Measurements from ENCODE around the gene DNAJC2.

The DNAJC2 gene, protein sequence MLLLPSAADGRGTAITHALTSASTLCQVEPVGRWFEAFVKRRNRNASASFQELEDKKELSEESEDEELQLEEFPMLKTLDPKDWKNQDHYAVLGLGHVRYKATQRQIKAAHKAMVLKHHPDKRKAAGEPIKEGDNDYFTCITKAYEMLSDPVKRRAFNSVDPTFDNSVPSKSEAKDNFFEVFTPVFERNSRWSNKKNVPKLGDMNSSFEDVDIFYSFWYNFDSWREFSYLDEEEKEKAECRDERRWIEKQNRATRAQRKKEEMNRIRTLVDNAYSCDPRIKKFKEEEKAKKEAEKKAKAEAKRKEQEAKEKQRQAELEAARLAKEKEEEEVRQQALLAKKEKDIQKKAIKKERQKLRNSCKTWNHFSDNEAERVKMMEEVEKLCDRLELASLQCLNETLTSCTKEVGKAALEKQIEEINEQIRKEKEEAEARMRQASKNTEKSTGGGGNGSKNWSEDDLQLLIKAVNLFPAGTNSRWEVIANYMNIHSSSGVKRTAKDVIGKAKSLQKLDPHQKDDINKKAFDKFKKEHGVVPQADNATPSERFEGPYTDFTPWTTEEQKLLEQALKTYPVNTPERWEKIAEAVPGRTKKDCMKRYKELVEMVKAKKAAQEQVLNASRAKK

DNA sequence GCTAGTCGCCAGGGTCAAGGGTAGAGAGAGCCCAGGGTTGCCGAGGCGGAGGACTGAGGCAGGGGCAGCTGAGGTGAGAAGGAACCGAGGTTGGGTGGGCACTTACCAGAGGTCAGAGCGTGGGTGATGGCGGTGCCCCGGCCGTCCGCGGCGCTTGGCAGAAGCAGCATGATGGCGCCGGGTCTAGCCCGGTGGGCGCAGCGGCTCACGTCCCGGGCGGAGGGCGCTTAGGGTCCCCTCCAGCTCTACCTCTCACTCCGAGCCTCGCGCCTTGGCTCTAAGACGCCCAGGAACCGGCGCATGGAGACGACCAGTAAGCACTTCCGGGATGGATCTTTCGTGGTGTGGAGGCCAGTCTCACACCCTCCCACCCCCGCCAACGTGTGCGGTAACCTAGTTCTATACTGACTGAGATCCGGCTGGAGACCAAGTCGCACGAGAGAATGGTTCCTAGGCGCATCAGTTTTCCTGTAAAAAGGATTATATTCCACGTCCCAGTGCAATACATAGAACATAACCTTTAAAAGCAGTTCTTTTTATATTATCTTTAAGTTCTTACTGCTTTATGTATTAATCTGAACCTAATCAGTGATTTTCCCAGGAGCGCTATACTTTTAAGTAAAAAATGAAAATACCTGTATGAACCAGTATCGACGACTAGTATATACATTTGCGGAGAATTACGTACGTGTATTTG, at the start of gene DNAJC2:
DNAJC2 (minus strand) TSS at position 315 of the 697 bp plus-strand sequence; CDS start at position 170, 145 bp downstream.
- DNase-seq: peak; percentile 81 to 84

DNA sequence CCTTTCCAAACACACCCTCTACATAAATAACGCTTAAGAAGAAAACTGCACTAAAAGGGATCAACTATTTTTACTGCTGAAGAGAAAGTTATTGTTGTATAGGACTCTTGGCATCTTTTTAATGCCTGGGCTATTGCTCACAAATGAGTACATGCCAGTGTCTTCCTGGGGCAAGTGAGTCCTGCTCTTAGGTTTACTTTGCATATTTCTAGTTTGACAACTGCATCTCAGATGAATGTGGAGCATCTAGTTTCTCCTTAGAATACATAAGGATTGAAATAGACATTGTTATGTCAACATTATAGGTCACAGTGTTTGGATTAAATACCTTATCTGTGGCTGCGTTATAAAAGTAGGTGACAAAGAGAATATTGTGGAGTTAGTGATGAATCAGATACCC, 47.4 kb upstream of the DNAJC2 start:
- DNase-seq: no peak

DNA sequence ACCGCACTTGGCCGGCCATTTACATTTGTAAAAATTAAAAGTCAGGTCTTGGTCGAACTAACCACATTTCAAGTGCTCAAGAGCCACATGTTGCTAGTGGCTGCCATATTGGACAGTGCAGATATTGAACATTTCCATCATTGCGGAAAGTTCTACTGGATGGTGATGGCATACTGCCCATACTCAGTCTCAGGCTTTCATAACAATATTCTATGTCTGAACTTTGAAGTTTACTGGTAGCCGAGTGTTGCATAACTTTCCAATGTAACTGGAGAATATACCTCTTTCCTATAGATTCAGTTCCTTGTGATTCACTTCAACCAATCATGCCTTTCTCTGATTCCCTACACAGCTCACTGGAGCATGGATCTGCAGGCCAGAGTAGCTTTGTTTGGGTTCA, 46.6 kb upstream of the DNAJC2 start:
- DNase-seq: no peak

DNA sequence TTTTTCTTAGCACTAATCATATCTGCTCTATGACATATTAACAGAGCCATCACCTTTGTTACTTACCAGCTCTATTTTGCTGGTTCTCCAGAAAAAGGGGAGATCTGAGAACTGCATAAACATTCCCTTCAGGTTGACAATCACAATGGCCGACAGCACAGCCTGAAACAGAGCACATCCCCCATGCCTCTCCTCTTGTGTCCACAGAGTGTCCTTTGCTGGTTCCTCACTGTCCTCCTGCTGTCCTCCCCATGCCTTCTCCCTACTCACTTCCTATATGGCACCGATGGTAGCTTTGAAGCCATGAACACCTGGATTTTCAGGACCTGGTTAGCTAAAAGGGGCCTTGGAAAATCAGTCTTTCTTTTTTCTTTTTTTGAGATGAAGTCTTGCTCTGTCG, 44.7 kb upstream of the DNAJC2 start:
- no peak for DNase-seq

DNA sequence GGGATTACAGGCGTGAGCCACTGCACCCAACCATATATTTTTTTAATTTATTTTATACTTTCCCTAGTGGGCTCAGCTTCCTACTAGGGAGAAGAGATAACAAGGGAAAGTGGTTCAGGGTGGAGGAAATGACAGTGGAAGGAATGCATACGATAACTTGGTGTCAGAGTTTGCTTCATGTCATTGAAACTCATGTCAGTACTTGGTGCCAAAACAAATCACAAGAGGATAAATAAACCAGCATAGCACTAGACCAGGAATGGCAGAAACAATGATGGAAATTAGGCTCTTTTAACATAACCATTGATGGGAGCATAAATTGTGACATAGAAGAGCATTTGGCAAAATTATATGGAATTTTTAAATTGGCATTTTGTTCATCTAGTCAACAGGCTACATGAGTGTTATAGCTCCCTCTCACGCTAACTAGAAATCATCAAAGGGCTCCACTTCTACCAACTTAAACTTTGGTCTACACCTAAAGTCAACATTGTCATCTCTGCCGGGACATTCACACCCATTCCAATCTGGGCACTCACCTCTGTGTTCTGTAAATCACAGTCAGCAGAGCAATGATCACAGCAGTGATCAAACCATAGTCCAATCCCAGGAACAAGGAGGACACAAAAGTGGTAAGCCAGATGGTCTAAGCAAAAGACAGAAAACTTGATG, 44.0 kb upstream of the DNAJC2 start:
- DNase-seq: no peak

DNA sequence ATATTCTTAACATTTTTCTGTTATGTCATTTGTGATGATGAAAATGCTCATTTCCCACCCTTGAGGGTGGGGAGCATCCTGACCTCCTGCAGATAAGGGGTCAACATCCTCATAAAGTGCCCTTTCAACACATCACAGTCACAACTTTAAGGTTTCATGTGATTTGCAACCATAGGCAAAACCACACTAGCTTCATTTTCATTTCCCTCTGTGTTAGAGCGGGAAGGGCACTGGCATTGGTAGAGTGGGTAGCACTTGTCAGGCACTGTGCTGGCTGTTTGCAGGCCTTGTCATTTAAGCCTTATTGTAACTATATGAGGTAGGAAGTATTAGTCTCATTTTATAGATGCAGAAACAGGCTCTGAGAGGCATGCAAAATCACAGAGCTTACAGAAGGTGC, 42.7 kb upstream of the DNAJC2 start:
- no peak for DNase-seq

DNA sequence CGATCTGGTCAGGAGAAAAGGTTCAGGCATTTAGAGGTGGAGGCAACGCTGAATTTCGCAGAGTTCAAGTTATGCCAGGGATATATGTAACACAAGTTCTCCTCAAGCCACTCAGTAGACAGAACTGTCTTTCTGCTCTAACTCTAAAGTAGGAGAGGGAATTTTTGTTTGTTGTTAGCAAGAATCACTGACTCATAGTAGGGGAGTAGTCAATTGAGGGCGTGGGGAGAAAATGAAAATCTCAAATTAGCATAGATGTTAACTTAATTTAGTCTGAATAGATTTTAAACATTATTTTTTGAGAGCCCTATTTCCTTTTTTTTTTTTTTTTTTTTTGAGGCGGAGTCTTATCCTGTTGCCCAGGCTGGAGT, 37.5 kb upstream of the DNAJC2 start:
- DNase-seq: no peak

DNA sequence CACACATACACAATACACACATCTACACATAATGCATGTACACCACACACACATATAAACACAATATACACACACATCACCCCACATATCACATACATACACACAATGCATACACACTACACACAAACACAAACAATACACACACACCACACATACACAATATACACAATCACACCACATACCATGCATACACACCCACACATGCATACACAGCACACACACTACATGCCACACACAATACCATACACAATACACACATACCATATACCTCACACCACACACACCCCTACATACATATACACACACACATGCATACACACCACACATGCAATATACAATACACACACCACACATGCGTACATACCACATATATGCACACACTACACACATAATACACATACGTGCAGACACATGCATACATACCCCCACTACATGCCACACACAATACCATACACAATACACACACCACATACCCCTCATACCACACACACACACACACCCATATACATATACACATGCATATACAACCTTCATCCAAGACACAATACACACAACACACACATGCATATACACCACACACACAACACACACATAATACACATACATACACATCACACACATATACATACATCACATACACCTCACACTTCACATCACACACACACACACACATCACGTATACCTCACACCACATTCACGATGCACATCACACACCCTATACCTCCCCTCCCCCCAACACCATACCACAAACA, 36.9 kb upstream of the DNAJC2 start:
- DNase-seq: no peak

DNA sequence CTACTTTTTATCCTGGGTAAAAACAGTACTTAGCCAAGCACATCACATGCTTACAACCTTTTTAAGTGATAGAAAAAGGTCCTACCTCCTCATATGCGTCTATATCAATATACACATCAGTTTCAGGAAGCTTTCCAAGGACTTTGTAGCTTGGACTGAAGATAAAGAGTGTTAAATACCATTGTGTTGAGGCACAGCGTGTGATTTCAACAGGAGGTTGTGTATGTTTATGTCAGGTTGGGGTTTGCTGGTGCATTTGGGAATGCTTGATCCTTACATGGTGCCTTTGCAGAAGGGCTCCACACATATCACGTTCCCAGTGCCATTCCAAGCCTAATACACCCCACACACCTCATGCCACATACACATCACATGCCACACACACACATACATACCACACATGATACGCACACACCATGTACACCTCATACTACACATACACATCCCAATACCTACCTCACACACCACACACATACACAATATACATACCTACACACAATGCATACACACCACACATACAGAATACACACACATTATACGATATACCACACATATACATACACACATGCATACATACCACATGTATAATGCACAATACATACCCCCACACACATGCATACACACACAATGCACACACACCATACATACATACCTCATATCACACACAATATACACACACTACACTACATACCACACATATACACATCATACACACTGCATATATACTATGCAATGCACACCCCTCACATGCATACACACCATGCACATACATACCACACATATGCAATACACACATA, 36.0 kb upstream of the DNAJC2 start:
- no peak for DNase-seq

DNA sequence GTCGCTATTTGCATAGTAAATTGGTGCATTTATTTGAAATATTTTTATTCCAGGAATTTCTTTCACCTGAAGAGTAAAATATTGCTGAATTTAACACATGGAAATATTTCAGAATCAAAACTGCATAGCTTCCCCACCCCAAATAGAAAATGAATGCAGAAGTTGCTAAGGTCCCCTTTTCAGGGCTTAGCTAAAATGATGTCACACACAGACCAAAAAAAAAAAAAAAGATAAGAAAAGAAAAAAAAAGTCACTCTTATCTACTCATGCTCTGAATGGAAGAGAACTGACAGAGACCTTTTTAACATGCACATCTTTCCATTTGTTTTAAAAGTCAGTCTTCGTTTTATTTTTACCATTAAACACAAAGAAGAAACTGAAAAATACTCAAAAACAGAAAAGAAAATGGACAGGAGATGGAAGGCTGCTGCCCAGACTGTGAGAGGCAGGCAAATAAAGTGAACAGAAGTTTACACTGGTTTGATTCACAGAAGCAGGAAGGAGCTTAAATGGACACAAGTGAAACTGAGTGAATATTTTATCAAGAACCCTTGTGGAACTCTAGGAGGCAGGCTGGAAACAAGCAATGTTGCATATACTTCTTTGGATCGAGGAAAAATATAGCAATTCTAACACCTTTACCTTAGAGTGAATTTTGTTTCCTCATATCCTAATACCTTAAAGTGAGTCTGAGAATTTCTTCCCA, 34.9 kb upstream of the DNAJC2 start:
- no peak for DNase-seq

DNA sequence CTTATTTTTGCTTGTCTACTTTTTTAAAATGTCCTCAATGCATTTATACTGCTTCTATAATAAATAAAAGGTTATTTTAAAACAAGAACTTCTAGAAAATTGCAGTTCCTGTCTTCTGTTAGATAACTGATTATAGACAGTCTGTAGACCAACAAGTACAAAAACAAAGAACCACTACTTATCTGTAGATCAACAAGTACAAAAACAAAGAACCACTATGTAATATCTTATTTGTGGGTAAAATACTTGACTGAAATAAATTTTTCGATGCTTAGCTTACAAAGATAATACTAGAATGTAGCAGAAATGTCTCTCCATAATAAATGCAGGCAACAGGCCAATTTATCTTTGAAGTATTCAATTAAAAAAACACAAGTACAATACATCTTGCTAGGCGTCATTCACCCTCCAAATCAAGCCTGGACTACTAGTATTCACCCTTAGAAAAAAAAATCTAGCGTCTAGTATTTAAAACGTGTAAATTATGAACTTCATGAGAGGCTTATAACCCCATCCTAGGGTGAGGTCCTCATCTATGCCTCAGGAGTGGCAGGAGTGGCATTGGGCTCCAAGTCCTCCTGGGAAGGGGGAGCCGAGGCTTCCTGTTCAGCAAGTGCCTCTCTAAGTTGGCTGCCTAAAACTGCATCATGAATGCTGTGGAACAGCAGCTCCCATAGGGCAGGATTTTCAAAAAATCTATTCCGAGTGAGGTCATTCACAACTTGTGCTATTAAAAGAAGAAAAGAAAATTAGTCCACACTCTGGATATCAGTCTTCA, 29.5 kb upstream of the DNAJC2 start:
- no peak for DNase-seq

DNA sequence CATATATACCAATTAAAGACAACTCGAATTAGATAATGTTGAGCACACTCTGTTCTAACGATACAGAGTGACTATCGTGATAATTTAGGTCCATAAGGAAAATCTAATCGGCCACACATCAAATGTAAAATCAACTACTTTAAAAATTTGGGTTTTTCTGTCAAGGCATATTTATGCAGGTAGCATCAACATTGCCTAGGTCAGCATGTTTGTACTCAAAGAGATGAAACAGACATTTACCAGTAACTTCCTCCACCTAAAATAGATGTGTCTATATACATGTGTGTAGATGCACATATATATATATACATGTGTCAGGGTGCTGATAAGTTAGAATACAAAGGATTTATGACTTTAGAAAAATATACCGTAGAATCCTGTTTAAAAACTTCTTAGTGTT, 24.9 kb upstream of the DNAJC2 start:
- DNase-seq: no peak

DNA sequence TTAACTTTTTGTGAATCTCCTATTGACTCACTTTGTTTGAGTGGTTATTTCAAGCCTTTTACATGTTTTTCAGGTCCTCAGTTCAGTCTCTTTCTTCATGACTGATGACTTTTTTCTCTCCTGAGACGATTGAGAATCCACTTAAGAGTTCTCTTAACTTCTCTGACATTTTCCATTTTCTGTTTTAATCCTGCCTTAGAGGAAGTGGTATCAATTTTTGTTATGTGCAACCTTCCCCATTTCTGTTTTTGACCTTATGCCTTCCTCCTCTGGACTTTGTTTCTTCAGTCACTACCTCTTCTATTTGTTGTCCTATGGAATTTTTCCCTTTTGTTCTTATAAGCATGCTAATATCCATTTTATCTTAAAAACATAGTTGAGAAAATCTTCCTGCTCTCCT, 5.2 kb upstream of the DNAJC2 start:
- no peak for DNase-seq

DNA sequence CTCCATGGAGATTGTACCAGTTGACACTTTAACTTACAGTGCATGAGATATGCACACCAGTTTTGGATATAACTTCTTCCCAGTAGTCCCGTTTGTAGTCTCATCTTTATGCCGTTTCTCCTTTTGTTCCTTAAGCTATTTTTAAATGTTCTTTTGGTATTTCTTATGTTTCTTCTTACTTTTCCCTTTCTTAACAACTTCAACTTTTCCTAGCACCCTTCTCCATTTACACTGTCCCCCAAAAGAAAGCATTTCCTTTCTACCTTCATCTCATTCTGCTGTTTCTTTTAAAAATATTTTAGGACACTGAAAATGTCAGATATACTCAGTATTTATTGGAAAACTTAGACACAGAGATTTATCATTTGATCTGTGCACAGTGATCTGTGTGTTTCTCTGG, 4.4 kb upstream of the DNAJC2 start:
- no peak for DNase-seq

DNA sequence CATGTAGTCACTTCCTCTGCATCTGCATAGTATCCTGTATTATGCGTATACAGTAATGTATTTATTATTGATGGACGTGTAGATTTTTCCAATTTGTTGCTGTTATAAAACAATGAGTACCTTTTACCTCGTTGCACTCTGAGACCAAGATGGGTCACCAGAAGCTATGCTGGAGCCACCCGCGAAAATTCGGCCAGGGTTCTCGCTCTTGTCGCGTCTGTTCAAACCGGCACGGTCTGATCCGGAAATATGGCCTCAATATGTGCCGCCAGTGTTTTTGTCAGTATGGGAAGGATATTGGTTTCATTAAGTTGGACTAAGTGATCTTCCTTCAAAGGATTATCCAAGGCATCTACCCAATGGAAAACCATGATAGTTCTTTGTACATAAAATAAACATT, 3.9 kb upstream of the DNAJC2 start:
- no peak for DNase-seq

DNA sequence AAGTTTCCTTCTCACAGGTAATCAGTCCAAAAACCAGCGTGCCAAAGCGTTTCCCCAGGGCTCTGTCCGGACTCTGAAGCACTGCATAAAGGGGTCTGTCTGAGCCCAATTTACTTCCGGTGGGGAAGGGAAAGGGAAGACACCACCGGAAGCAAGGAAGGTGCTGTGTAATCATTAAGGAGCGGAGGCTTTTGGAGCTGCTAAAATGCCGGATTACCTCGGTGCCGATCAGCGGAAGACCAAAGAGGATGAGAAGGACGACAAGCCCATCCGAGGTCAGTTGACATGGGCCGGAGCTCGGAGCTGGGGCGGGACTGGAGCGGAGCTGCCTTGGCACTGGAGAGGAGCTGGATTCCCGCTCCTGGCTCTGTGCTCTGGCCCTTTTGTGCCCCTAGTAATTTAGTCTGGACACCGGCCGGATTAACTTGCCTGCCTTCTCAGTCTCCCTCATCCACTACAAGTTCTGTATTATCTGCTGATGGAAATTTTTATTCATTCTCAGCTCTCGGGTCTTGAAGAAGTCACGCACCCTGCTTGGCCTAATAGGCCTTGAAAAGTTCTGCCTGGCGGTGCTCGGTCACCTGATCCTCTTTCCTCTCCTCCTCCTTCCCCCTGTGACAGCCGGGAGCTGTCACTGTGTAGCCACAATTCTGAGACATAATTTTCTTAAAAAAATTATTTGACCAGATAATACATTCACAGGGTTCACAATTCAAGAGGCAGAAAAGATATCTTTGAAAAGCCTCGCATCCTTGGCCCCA, 3.1 kb upstream of the DNAJC2 start, which contains the start of gene PSMC2:
PSMC2 (plus strand) TSS at position 137 of the 761 bp plus-strand sequence; CDS start at position 206, 69 bp downstream.
- DNase-seq: peak; percentile 74

DNA sequence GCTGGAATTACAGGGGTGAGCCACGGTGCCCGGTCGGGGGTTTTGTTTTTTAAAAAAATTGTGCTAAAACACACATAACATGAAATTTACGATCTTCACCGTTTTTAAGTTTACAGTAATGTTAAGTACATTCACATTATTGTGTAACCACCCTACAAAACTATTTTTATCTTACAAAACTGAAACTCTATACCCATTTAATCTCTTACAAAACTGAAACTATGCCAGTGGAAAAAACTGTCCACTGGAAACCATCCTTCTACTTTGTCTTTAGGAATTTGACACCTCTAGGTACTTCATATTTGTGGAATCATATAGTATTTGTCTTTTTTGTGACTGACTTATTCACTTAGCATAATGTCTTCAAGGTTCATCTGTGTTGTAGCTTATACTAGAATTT, 1.8 kb upstream of the DNAJC2 start:
- no peak for DNase-seq

DNA sequence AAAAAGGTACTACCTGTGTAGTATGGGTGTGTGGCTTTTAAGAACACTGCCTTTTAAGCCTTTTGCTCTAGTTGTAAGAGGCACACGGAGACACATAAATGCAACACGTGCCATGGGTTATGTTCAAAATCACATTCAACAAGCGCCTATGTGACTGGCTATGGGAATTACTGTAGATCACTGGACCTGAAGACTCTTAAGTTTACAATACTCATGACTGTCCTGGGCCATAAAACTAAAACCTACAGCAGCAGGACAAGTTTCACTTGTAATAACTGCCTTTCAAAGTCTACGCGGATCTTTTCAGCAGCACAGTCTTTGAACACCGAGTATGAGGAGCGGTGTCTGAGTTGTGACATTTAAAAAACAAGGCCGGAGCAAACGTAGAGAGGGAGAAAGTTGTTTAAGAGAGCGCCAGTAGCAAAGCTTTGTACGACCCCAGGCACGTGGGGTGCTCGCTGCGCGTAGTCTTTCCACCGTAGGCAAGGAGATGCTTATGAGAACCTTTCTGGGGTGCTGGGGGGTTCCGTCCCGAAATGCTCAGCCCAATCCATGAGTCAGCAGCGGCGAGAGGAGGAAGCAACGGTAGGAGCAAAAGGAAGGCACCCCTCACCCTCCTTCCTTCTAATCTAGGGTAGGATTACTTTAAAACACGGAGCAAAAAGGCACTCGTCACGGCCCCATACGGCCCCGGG, 662 bp downstream of the DNAJC2 start:
- DNase-seq: peak; percentile 31 to 45

DNA sequence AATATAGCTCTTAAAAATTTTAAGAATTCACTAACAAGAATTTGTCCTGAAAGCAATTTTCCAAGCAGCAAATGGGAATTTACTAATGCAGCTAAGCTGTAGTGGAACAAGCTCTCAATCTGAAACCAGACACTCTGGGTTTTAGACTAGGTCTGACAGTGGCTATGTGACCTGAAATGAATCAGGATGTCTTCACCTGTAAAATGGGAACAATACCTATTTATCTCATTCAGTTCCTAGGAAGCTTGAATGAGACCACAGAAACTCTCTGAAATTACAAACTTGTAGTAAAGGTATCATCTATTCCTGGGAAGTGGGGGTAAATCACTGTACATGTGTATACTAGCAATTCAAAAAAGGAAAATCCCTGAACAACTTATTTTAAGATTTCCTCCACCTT, 1.2 kb downstream of the DNAJC2 start:
- DNase-seq: no peak

Data from activated CD4-positive, alpha-beta T cell treated with anti-CD3 and anti-CD28 coated beads, Interleukin-2, amount 50 U/mL, for 4 hours (primary cell).